Ecto neural progenitor cell (in vitro differentiated cells): ENCODE measurements around the gene KIF6.
"Not testable (repeated sequence)": the region's sequence is repeated elsewhere in the genome, so short reads cannot be mapped to it uniquely, and the experiment has no call there.

Experiments
- DNase-seq: peaks from one replicate; pipeline ENCODE4 v3.0.0-alpha.2; 2018; ENCODE audit warnings: low spot score

The KIF6 gene

GRCh38 chr6:39289490-39289889 lies 435.7 kb downstream of the KIF6 start:
- no peak for DNase-seq

DNA sequence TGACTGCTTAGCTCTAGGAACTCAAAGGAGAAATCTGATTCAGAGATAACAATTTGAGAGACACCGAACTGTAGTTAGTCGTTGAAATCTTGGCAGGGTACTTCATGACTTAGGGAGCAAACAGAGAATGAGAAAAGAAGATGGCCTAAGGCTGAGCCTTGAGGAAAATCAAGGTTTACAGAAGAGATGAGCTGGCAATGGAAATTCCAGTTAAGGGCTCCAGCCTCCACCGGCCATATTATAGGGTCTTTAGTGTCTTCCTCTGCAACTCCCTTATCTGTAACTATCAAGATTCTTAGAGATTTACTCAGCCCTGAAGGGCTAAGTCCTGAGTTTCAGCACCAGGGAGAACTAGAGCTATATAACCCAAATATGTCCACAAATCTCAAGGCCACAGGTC lies 437.6 kb downstream of the KIF6 start:
- no peak for DNase-seq

DNA sequence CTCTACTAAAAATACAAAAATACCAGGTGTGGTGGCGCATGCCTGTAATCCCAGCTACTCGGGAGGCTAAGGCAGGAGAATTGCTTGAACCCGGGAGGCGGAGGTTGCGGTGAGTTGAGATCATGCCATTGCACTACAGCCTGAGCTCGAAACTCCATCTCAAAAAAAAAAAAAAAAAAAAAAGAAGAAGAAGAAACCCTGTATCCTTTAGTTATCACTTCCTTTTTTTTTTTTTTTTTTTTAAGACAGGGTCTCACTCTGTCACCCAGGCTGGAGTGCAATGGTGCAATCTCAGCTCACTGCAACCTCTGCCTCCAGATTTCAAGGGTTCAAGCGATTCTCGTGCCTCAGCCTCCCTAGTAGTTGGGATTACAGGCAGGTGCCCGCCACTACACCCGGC lies 438.6 kb downstream of the KIF6 start:
- DNase-seq = not testable (repeated sequence)

DNA sequence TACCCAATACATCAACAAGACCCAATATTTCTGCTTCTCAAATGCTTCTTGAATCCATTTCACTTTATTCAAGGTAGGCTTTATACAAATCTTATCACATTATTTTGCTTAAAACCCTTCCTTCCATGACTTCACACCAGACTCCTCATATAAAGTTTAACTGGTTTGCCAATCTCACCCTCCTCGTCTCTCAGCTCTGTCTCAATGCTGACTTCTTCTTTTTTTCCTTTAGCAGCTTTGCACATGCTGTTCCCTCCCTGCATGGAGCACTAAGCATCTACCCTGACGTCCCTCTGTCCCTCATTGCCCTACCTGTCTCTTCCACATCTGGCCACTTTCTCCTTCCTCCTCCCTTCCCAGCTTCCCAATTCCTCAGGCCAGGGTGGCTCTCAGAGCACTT lies 442.4 kb downstream of the KIF6 start:
- DNase-seq = no peak

GRCh38 chr6:39281312-39281980 lies 443.8 kb downstream of the KIF6 start:
- no peak for DNase-seq

DNA sequence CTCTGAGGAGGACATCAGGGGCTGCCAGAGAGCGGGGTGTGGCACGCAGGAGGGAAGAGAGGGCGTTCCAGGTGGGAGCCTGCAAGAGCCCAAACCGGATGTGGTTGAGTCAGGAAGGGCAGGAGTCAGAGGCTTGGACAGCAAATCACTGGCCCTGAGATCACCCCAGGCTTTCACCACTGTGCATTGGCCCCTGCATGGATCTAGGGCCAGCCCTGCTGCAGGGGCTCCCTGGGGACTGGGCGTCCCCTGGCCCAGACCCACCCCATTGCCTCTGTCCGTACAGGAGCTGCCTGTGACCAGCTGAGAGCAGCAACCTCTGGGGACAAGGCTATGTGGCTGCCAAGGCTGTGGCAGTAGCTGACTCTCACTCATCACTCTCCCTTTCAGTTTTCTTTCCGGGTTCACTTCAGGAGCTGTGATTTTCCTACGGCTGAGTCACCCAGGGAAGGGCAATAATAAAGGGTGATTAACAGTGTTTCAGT lies 444.9 kb downstream of the KIF6 start:
- DNase-seq = no peak
